Thyroid gland (tissue), 4 donors: ENCODE results near the gene KIF25.

Experiments
- POLR2A ChIP-seq, 2 donors: fragments of 450-650 bp; IDR thresholded peaks; one replicate each; pipeline ENCODE4 v1.6.1; 2017; ENCODE audit warnings: antibody characterized with exemption in 2 of 2, mild to moderate bottlenecking in 2 of 2, moderate library complexity in 1 of 2
- TF ChIP-seq, protein P1 (sequence below), 6 experiments: fragments of 200-600 bp in 3 of 6; fragments of 450-650 bp in 3 of 6; sonication (generic) in 3 of 6; IDR thresholded peaks; one replicate each; pipeline ENCODE4 v1.5.1; 2016 to 2019; ENCODE audit warnings: antibody characterized with exemption in 6 of 6, mild to moderate bottlenecking in 2 of 6, inconsistent platforms in 1 of 6, moderate library complexity in 1 of 6

DNA sequence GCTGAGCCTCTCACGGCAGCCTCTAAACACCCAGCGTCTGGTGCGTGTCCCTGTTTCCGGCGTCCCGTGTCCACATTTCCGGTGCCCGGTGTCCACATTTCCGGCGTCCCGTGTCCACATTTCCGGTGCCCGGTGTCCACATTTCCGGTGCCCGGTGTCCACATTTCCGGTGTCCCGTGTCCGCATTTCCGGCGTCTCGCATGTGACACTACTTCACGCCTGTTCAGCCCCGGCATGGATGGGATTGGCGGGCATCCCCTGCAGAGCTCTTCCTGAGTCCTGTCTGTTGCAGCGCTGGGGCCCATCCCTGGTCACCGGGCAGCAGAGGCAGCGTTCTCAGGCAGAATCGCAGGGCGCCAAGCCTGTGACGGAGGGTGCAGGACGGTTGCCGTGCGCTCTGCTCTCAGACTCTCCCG, 78.3 kb downstream of the KIF25 start:
- TF ChIP-seq, protein P1, sequence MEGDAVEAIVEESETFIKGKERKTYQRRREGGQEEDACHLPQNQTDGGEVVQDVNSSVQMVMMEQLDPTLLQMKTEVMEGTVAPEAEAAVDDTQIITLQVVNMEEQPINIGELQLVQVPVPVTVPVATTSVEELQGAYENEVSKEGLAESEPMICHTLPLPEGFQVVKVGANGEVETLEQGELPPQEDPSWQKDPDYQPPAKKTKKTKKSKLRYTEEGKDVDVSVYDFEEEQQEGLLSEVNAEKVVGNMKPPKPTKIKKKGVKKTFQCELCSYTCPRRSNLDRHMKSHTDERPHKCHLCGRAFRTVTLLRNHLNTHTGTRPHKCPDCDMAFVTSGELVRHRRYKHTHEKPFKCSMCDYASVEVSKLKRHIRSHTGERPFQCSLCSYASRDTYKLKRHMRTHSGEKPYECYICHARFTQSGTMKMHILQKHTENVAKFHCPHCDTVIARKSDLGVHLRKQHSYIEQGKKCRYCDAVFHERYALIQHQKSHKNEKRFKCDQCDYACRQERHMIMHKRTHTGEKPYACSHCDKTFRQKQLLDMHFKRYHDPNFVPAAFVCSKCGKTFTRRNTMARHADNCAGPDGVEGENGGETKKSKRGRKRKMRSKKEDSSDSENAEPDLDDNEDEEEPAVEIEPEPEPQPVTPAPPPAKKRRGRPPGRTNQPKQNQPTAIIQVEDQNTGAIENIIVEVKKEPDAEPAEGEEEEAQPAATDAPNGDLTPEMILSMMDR (IDR thresholded peaks at IDR 0.05), result no peak
- no peak for TF ChIP-seq POLR2A (IDR thresholded peaks at IDR 0.05)
